ENCODE measurements around the gene MTAP.
A peak's percentile ranks its signal among the peaks of the same experiment; 100 is the strongest.

Gene MTAP

GRCh38 chr9:21969951-21970799 lies 167.7 kb downstream of the MTAP start:
- DNase-seq (ENCODE audit: low spot score) = no peak

DNA sequence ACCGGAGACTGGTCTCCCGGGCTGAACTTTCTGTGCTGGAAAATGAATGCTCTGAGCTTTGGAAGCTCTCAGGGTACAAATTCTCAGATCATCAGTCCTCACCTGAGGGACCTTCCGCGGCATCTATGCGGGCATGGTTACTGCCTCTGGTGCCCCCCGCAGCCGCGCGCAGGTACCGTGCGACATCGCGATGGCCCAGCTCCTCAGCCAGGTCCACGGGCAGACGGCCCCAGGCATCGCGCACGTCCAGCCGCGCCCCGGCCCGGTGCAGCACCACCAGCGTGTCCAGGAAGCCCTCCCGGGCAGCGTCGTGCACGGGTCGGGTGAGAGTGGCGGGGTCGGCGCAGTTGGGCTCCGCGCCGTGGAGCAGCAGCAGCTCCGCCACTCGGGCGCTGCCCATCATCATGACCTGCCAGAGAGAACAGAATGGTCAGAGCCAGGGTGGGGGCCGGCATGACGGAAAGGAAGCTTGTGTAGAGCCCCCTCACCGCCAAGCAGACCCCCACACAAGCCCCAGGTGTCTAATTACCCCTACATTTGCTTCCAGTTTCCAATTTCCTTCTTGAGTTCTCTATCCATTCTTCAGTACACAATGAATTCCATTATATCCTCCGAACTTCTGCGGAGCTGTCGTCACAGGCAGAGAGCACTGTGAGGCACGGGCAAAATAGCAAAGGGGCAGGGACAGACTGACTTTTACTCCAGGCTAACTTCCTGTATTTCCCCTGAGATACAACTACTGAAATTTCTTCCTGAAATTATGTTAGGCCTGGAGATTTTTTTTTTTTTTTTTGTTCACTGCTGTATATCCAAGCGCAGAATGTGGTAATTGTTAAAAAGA lies 168.6 kb downstream of the MTAP start:
- DNase-seq (ENCODE audit: low spot score) = no peak

DNA sequence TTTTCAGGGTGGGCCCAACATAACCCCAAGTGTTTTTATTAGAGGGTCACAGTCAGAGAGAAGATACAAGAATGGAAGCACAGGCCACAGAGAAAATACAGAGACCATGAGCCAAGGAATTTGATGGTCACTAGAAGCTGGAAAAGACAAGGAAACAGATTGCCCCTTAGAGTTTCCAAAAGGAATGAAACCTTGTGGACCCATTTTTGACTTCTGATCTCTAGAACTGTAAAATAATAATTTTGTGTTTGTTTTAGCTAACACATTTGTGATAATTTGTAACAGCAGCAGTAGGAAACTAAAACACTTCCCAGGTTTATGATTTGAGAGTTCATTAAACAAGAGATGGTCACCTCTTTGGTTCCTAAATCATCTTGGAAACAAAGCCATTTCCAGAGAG lies 169.9 kb downstream of the MTAP start:
- DNase-seq (ENCODE audit: low spot score) = no peak

- no peak for DNase-seq (ENCODE audit: low spot score)
Measured at GRCh38 chr9:21974343-21974721, 171.9 kb downstream of the MTAP start.

GRCh38 chr9:21974722-21975409 lies 172.4 kb downstream of the MTAP start:
- DNase-seq (ENCODE audit: low spot score) = peak; percentile 78

DNA sequence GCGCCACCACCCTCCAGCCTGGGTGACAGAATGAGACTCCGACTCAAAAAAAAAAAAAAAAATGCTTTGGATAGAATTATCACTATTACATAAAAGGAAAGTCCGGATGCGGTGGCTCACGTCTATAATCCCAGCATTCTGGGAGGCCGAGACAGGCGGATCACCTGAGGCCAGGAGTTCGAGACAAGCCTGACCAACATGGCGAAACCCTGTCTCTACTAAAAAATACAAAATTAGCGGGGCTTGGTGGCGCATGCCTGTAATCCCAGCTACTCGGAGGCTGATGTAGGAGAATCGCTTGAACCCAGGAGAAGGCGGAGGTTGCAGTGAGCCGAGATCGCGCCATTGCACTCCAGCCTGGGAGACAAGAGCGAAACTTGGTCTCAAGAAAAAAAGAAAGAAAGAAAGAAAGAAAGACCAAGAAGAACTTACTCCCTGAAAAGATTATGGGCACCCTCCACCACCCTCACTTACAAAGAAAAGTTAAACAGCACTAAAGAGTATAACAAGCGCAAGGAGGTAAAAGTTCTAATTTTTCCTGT lies 174.0 kb downstream of the MTAP start:
- no peak for DNase-seq (ENCODE audit: low spot score)

GRCh38 chr9:21982391-21982790 lies 180.0 kb downstream of the MTAP start:
- no peak for DNase-seq (ENCODE audit: low spot score)

- no peak for DNase-seq (ENCODE audit: low spot score)
Measured at GRCh38 chr9:21982861-21983560, 180.6 kb downstream of the MTAP start.

DNA sequence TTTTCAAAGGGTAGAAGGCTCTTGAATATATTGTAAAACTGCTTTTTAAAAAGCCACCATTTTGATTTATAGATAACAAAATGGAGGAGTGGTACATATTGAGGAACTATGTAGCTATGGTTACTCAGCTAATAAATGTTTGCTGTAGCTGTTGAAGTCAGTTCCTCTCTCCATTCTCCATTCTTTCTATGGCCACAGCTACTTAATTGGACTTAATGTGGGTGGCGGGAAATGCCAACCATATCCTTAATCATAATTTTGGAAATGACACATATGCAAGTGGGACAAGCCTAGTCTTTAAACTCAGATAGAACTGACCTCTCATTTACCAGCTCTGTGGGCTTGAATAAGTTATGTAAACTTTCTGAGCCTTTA lies 181.1 kb downstream of the MTAP start:
- DNase-seq (ENCODE audit: low spot score) = no peak

- no peak for DNase-seq (ENCODE audit: low spot score)
Measured at GRCh38 chr9:21984101-21984500, 181.7 kb downstream of the MTAP start.

- no peak for DNase-seq (ENCODE audit: low spot score)
Measured at GRCh38 chr9:21985964-21986667, 183.7 kb downstream of the MTAP start.

Measured in GM03348 (cell line).